ENCODE data around the gene SYS1.
A peak's percentile ranks its signal among the peaks of the same experiment; 100 is the strongest.
"Not testable (repeated sequence)": the region's sequence is repeated elsewhere in the genome, so short reads cannot be mapped to it uniquely, and the experiment has no call there.

Gene SYS1

GRCh38 chr20:45340236-45340847 is 22.6 kb upstream of the SYS1 start:
- no peak for DNase-seq

DNA sequence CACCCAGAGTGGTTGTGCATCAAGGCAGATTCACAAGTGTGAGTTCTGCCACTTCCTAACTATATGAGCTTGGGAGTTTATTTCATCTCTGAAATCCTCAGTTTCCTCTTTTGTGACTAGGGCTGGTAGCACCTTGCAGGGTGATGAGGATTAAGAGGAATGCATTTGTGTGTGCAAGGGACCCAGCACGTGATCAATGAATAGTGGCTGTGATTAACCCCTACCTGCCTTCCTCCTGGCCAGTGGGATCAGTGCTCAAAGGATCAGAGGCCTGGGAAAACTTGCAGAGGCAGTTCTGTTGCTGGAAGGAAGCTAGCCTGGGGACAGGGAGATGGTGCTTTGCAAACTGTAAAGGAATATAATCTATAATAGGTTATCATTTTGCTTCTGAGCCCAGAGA is 22.0 kb upstream of the SYS1 start:
- DNase-seq = no peak

- DNase-seq = no peak
Observed at GRCh38 chr20:45341579-45341938, 21.4 kb upstream of the SYS1 start.

GRCh38 chr20:45341939-45342854 is 20.8 kb upstream of the SYS1 start:
- DNase-seq = no peak

GRCh38 chr20:45342855-45343531 is 20.0 kb upstream of the SYS1 start:
- no peak for DNase-seq

DNA sequence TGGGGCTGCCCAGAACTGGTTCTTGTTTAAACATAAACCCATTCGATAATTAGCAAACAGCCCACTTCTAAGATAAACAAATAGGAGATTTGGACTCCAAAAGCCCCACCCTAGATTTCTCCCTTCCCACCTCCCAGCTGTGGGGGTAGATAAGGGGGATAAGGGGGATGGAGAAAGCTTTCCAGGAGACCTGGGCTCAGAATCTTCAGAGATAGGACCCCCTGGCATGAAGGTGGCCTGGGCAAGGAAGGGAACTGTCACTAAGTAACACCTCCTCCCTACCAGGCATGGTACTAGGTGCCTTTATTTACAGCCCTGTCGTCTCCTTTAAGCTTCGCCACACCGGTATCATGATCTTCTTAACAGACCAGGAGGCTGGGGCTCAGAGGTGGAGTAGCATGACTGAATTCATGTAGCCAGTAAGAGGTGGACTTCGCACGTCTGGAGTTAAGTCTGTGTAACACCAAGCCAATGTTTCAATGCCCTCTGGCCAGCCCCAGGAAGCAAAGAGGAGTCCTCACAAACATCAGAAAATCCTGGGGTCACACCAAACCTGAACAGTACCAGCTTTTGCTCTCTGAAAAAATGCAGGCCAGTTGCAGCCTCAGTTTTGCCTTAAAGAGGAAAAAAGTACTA is 19.3 kb upstream of the SYS1 start:
- DNase-seq = no peak

DNA sequence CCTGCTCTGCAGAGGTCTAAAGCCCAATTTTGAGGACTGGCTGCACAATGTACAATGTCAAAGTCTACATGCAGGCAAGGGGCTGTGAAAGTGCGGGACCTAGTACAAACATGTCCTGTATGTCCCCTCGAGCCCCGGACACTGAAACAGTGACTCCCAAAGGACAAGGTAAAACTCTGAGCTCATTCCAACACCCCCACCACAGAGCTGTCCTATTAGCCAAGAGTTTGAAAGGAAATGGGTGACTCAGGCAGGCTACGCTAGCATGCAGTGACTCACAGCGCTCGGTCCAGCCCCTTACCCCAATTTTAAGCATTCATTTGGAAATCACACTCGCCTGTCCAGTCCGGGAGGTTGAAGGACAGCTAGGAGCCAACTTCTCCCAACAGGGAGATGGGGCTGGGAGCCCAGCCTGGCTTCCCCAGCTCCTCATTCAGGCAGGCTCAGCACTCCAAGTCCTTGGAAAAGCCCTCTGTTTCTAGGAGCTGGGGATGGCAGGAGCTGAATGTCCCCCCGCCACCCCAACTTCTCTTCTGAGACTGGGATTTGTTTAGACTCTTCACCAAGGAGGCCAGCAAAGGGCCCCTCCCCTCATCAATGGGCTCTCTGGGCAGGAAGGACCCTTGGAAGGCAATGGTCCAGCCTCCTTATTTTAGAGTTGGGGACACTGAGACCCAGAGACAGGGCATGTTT is 18.6 kb upstream of the SYS1 start:
- DNase-seq = peak; percentile 20

- no peak for DNase-seq
Observed at GRCh38 chr20:45345104-45345936, 17.6 kb upstream of the SYS1 start.

DNA sequence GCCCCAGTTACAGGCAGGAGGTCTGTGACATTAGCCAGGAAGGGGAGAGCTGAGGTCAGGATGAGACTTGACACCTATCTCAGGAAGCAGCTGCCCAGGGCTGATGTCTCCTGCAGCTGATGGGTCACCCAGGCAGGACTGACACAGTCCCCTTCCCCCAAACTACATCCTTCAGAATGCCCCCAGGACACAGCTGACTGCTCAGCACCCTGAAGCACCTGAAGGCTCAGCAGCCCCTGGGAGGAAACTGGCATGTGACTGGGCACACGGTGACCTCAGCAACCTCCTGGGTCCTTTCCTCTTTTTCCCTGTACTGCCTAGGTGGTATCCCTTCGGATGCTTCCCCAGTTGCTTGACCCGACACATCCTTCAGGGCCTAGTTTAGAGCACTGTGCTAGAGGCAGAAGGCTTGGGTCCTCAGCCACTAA is 16.7 kb upstream of the SYS1 start:
- DNase-seq = no peak

DNA sequence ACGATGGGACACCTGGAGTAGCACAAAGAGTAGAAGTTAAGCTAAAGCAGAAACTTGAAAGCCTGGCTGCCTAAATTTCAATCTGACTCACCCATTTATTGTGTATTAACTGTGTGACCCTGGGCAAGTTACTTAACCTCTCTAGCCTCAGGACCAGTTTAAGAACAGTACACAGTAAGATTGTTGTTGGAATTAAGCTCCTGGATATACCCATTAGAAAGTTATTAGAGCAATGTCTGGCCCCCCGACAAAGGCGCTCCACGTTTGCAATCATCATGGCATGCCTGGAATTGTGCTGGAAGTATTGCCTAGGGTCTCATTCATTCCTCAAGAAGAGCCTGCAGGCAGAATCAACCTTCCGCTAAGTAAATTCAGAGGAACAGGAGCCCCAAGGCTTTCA is 16.1 kb upstream of the SYS1 start:
- no peak for DNase-seq

DNA sequence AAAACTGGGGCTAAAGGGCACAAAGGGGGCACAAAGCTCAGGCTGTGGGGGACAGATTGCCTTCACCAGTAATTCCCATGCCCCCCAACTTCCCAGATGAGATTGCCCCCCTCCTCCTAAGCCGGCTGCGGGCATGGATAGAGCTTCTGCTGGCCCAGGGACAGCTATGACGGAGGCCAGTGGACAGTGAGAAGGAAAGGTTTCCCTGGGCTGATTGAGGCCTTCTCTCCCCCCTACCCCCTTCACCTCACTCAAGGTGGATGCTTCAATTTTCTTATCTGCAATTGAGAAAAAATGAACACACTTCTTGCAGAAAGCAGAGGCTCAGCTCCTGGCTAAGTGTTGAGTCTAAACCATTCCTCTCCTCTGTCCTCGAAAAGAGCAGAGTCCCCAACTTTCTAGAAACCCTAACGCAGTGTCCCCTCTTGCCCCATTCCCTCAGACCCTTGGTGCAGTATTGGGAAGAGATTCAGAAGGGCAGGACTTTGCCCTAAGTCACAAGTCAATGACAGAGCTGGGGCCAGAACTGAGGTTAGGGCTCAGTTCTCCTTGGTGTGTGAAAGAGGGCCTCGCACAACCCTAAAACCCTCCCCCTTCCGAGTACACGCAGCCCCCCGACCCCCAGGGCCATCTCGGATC is 15.5 kb upstream of the SYS1 start:
- DNase-seq = no peak

- peak; percentile 66 for DNase-seq
Observed at GRCh38 chr20:45347936-45348778, 14.8 kb upstream of the SYS1 start, which contains the start of gene SDC4. TSS of gene SDC4 (minus strand) at chr20:45348424. CDS start at chr20:45348384, 40 bp downstream.

DNA sequence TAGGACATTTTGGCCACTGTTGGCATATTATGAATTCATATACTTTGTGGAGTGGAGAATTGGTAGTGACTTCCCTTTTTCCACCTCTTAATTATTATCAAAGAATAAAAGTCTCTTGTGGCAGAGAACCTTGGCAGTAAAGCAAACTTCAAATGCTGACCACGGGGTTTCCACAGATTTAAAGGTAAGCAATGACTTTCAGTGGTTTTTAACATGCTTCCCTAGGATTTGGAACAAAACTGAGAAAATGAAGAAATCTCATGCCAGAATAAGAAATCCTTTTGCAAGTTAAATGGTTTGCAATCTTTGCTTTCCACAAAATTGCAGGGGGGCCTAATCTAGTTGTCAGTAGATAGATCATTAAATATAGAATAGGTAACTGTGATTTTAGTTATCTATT is 12.7 kb upstream of the SYS1 start:
- DNase-seq = no peak

GRCh38 chr20:45350795-45351194 is 12.2 kb upstream of the SYS1 start:
- not testable (repeated sequence) for DNase-seq

DNA sequence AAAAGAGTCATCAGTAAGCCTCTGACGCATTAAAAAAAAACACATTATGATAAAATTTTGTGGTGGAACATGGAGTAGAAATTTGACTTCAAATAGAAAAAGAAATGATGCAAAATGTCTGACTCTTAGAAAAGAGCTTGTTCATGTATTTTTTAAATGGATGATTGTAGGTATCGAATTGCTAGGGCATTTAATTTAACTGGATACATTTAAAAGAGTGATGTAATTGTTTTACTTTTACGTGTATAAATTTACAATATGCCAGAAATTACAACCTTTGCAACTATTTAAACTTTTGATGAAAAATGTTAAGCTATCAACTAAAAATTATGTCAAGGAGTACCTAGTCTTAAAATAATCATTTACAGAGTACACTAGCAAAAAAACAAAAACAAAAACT is 10.2 kb upstream of the SYS1 start:
- DNase-seq = no peak

DNA sequence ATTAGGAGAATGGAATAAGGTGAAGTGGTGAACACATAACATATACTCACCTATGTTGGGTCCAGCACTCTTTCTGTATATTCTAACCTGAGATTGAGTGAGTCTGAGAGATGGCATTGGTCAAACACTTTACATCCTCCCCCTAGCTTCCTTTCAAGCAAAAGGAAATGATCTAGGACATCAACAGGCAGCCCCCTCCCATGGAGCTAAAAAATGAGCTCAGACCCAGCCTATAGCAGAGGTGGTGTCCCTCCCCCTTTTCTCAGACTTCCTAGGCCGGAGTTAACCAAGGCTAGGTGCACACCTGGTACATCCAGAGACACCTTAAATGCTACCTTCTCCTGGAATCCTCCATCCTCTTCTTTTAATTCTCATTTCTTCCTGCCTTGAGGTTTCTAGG is 9.2 kb upstream of the SYS1 start:
- no peak for DNase-seq

GRCh38 chr20:45354423-45355208 is 8.3 kb upstream of the SYS1 start:
- no peak for DNase-seq

- no peak for DNase-seq
Observed at GRCh38 chr20:45355209-45356084, 7.5 kb upstream of the SYS1 start.
